H1 (cell line): Measurements from ENCODE around the gene RAB9B.

Experiments used
- BCL11A ChIP-seq, 2 experiments: IDR thresholded peaks; one replicate each; pipeline ENCODE4 v1.6.1; 2011; ENCODE audit warnings: low read depth in 2 of 2, low read length in 2 of 2, mild to moderate bottlenecking in 2 of 2
- CHD1 ChIP-seq: IDR thresholded peaks from 2 replicates; pipeline ENCODE4 v1.6.1; 2012; ENCODE audit warnings: low read depth, low read length, improper control_type of control experiment
- GABPA ChIP-seq: IDR thresholded peaks from 2 replicates; pipeline ENCODE4 v1.6.1; 2011; ENCODE audit warnings: mild to moderate bottlenecking, low read length, moderate library complexity, borderline replicate concordance; ENCODE audit not compliant: insufficient read depth
- TF ChIP-seq, protein P1 (sequence below): IDR thresholded peaks from 2 replicates; pipeline ENCODE4 v1.6.1; 2011; ENCODE audit warnings: low read depth, mild to moderate bottlenecking, low read length; ENCODE audit not compliant: insufficient read depth
- TF ChIP-seq, protein P2 (sequence below), 3 experiments: IDR thresholded peaks; 1 replicate in 2 of 3; 2 replicates in 1 of 3; pipeline versions ENCODE4 v1.5.1 to v1.6.1; 2011; ENCODE audit warnings: low read length in 3 of 3, mild to moderate bottlenecking in 3 of 3, inconsistent platforms in 2 of 3, low read depth in 1 of 3, moderate library complexity in 1 of 3; ENCODE audit not compliant: insufficient read depth in 1 of 3; ENCODE audit errors: control extremely low read depth in 1 of 3
- TF ChIP-seq, protein P3 (sequence below): IDR thresholded peaks from 2 replicates; pipeline ENCODE4 v1.6.1; 2012; ENCODE audit warnings: inconsistent platforms

DNA sequence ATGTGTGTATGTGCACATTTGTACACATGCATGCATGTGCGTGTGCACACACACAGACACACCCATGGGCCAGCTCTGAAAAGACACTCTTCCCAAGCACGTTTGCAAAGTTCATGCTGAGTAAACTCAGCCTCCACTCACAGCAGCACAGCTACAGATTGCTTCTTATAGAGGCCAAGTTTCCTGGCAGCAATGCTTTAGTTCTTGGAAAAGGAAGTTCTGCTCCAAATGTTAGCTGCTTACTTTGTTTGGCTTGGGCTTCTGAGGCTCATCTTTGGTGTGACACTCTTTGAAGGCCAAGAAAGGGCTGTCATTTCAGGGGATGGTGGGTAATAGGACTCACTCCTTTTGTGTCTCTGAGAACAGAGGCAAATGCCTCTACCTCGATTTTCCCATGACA lies 48.9 kb downstream of the RAB9B start:
- TF ChIP-seq, protein P1, sequence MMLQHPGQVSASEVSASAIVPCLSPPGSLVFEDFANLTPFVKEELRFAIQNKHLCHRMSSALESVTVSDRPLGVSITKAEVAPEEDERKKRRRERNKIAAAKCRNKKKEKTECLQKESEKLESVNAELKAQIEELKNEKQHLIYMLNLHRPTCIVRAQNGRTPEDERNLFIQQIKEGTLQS: no peak
- TF ChIP-seq, protein P2, sequence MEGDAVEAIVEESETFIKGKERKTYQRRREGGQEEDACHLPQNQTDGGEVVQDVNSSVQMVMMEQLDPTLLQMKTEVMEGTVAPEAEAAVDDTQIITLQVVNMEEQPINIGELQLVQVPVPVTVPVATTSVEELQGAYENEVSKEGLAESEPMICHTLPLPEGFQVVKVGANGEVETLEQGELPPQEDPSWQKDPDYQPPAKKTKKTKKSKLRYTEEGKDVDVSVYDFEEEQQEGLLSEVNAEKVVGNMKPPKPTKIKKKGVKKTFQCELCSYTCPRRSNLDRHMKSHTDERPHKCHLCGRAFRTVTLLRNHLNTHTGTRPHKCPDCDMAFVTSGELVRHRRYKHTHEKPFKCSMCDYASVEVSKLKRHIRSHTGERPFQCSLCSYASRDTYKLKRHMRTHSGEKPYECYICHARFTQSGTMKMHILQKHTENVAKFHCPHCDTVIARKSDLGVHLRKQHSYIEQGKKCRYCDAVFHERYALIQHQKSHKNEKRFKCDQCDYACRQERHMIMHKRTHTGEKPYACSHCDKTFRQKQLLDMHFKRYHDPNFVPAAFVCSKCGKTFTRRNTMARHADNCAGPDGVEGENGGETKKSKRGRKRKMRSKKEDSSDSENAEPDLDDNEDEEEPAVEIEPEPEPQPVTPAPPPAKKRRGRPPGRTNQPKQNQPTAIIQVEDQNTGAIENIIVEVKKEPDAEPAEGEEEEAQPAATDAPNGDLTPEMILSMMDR (IDR thresholded peaks at IDR 0.05; ENCODE audit: control extremely low read depth in 1 of 3, insufficient read depth in 1 of 3, low read depth in 1 of 3, low read length in 3 of 3): no peak
- TF ChIP-seq CHD1 (no peak), BCL11A (IDR thresholded peaks at IDR 0.05; ENCODE audit: low read depth in 2 of 2, low read length in 2 of 2) (no peak), GABPA (no peak)
- TF ChIP-seq, protein P3, sequence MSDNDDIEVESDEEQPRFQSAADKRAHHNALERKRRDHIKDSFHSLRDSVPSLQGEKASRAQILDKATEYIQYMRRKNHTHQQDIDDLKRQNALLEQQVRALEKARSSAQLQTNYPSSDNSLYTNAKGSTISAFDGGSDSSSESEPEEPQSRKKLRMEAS: no peak
